ENCODE results near the gene CITED4.

- TF ChIP-seq CTCF (conservative IDR thresholded peaks at IDR 0.05; ENCODE audit: low read length) = no peak
- TF ChIP-seq EZH2phosphoT487 (IDR thresholded peaks at IDR 0.05; ENCODE audit: borderline replicate concordance, low read depth, low read length) = no peak
Measured at GRCh38 chr1:40878906-40879305, 16.7 kb upstream of the CITED4 start.
